ENCODE measurements around the gene STK11.
A peak's percentile ranks its signal among the peaks of the same experiment; 100 is the strongest.

Gene STK11

GRCh38 chr19:1274081-1274851 is 68.7 kb downstream of the STK11 start:
- no peak for DNase-seq

- DNase-seq = no peak
Measured at GRCh38 chr19:1274852-1275259, 69.3 kb downstream of the STK11 start.

GRCh38 chr19:1275260-1275975 is 69.8 kb downstream of the STK11 start, which contains the start of gene FAM174C:
Gene FAM174C (plus strand): TSS chr19:1275530. CDS start chr19:1275550, 20 bp downstream.
- peak; percentile 97 for DNase-seq

- DNase-seq = no peak
Measured at GRCh38 chr19:1275976-1276627, 70.5 kb downstream of the STK11 start.

- no peak for DNase-seq
Measured at GRCh38 chr19:1276628-1277022, 71.0 kb downstream of the STK11 start.

GRCh38 chr19:1277061-1277460 is 71.5 kb downstream of the STK11 start:
- no peak for DNase-seq
